Measurements from ENCODE around the gene SCYL3. TPM values are rescaled to one million over a fixed set of nuclear protein-coding genes. Genes with fewer than 3 reads are reported as not detected.

Gene SCYL3
- polyA plus RNA-seq, 3 donors: 2.3 to 4.9 (median 3.6) TPM

DNA sequence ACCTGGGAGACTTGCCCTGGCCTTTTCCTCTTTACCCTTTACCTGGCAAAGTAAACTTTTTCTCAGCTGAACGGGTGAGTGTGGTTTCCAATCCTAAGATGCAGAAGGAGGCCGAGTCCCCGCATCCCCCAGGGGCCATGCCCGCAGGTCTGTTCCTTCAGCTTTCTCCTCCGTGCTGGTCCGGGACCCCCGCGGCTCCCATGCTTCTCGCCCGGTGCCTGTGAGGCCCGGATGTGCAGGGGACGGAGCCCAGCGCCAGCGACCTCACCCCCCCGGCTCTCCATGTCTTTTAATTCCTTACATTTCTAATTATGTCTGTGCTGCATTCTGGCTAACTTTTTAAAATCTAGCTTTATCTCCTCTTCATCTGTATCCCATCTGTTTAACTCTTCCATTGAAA lies 21.5 kb upstream of the SCYL3 start:
- Histone ChIP-seq H3K79me2 (ENCODE audit: insufficient read depth, low read length) (no peaks in the 10 kb centered on the region), H2AFZ (ENCODE audit: insufficient read depth, low read depth, low read length, poor library complexity, severe bottlenecking) (no peak overlapping the region), H3K9me3 (replicated peaks in 1 of 2; ENCODE audit: control insufficient read depth in 1 of 2, insufficient read depth in 1 of 2, low read length in 2 of 2) (peaks cover 0 to 2% of the 10 kb centered on the region in 2 donors), H3K27me3 (ENCODE audit: control insufficient read depth in 2 of 2, insufficient read depth in 2 of 2, low read length in 2 of 2) (no peaks in the 10 kb centered on the region), H3K36me3 (replicated peaks in 1 of 2; ENCODE audit: control insufficient read depth in 1 of 2, insufficient read depth in 2 of 2, low read length in 2 of 2) (no peaks in the 10 kb centered on the region), H3K9ac (ENCODE audit: insufficient read depth, low read length, poor library complexity, severe bottlenecking) (no peak overlapping the region), H3K4me3 (replicated peaks in 1 of 3; ENCODE audit: low read depth in 2 of 3, low read length in 3 of 3) (no peak overlapping the region), H3K4me2 (replicated peaks; ENCODE audit: extremely low read depth, low read length, poor library complexity, severe bottlenecking) (no peak overlapping the region), H3K27ac (ENCODE audit: low read depth in 1 of 2, low read length in 2 of 2) (no peak overlapping the region), H4K20me1 (ENCODE audit: insufficient read depth, low read length) (no peaks in the 10 kb centered on the region), H3K4me1 (ENCODE audit: control insufficient read depth in 1 of 2, insufficient read depth in 2 of 2, low read length in 2 of 2) (no peaks in the 10 kb centered on the region)
- no peak overlapping the region for H3K4me3 Mint-ChIP-seq
- H3K27ac Mint-ChIP-seq: no peak overlapping the region
- 60% methylated on average over 14 of the region's 15 CpGs for WGBS (ENCODE audit: insufficient coverage)
- H3K27me3 Mint-ChIP-seq (ENCODE audit: low read depth in 3 of 3): peaks cover 0 to 2% (median 2%) of the 10 kb centered on the region in 3 donors
- H3K9me3 Mint-ChIP-seq: peaks cover 0 to 8% (median 2%) of the 10 kb centered on the region in 7 donors
- intact Hi-C loops (cut with micrococcal nuclease): no loop called here
- peaks cover 5% of the 10 kb centered on the region for H3K4me1 Mint-ChIP-seq
- TF ChIP-seq, protein P1, sequence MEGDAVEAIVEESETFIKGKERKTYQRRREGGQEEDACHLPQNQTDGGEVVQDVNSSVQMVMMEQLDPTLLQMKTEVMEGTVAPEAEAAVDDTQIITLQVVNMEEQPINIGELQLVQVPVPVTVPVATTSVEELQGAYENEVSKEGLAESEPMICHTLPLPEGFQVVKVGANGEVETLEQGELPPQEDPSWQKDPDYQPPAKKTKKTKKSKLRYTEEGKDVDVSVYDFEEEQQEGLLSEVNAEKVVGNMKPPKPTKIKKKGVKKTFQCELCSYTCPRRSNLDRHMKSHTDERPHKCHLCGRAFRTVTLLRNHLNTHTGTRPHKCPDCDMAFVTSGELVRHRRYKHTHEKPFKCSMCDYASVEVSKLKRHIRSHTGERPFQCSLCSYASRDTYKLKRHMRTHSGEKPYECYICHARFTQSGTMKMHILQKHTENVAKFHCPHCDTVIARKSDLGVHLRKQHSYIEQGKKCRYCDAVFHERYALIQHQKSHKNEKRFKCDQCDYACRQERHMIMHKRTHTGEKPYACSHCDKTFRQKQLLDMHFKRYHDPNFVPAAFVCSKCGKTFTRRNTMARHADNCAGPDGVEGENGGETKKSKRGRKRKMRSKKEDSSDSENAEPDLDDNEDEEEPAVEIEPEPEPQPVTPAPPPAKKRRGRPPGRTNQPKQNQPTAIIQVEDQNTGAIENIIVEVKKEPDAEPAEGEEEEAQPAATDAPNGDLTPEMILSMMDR (IDR thresholded peaks at IDR 0.05): no peak
- no peaks in the 10 kb centered on the region for H3K36me3 Mint-ChIP-seq
- DNase-seq: no peak

DNA sequence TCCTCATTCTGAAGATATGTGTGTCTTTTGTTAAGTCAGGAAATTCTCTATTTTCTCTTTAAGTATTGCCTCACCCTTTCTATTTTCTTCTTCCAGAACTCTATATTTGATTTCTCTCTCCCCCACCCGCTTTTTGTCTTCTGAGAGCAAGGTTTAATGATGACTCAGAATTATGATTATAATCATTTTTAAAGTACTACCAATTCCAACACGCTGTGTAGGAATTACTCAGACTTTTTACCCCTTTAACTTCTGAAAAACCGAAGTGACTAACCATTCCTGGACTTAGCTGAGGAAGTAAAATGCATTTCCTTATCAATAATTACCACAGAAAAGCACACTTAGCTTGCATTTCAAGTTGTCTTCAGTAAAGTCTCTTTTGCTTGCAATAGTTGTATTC lies 20.8 kb upstream of the SCYL3 start:
- Histone ChIP-seq H3K4me2 (replicated peaks; ENCODE audit: extremely low read depth, low read length, poor library complexity, severe bottlenecking) (no peak overlapping the region), H2AFZ (ENCODE audit: insufficient read depth, low read depth, low read length, poor library complexity, severe bottlenecking) (no peak overlapping the region), H3K4me3 (replicated peaks in 1 of 3; ENCODE audit: low read depth in 2 of 3, low read length in 3 of 3) (no peak overlapping the region), H3K27ac (ENCODE audit: low read depth in 1 of 2, low read length in 2 of 2) (no peak overlapping the region), H4K20me1 (ENCODE audit: insufficient read depth, low read length) (no peaks in the 10 kb centered on the region), H3K9me3 (replicated peaks in 1 of 2; ENCODE audit: control insufficient read depth in 1 of 2, insufficient read depth in 1 of 2, low read length in 2 of 2) (peaks cover 0 to 2% of the 10 kb centered on the region in 2 donors), H3K27me3 (ENCODE audit: control insufficient read depth in 2 of 2, insufficient read depth in 2 of 2, low read length in 2 of 2) (no peaks in the 10 kb centered on the region), H3K36me3 (replicated peaks in 1 of 2; ENCODE audit: control insufficient read depth in 1 of 2, insufficient read depth in 2 of 2, low read length in 2 of 2) (no peaks in the 10 kb centered on the region), H3K79me2 (ENCODE audit: insufficient read depth, low read length) (no peaks in the 10 kb centered on the region), H3K4me1 (ENCODE audit: control insufficient read depth in 1 of 2, insufficient read depth in 2 of 2, low read length in 2 of 2) (no peaks in the 10 kb centered on the region), H3K9ac (ENCODE audit: insufficient read depth, low read length, poor library complexity, severe bottlenecking) (no peak overlapping the region)
- Mint-ChIP-seq H3K27ac (no peak overlapping the region), H3K4me3 (no peak overlapping the region), H3K4me1 (peaks cover 5% of the 10 kb centered on the region), H3K9me3 (peaks cover 0 to 8% (median 2%) of the 10 kb centered on the region in 7 donors), H3K36me3 (no peaks in the 10 kb centered on the region), H3K27me3 (ENCODE audit: low read depth in 3 of 3) (peaks cover 0 to 2% (median 2%) of the 10 kb centered on the region in 3 donors)
- TF ChIP-seq, protein P1 (IDR thresholded peaks at IDR 0.05): no peak
- no peak for DNase-seq
- WGBS (ENCODE audit: insufficient coverage): no CpG with 5 or more reads among the region's 3 CpGs
- intact Hi-C loops (cut with micrococcal nuclease): no loop called here
